ENCODE data around the gene MACROD2.
"Not testable (repeated sequence)": the region's sequence is repeated elsewhere in the genome, so short reads cannot be mapped to it uniquely, and the experiment has no call there.

Gene MACROD2

GRCh38 chr20:14193885-14194284 lies 198.6 kb downstream of the MACROD2 start:
- no peak for DNase-seq

GRCh38 chr20:14197097-14197496 lies 201.8 kb downstream of the MACROD2 start:
- DNase-seq: no peak

GRCh38 chr20:14198416-14198815 lies 203.1 kb downstream of the MACROD2 start:
- DNase-seq: no peak

- DNase-seq: no peak
Measured at GRCh38 chr20:14199111-14199510, 203.8 kb downstream of the MACROD2 start.

- DNase-seq: no peak
Measured at GRCh38 chr20:14203657-14204056, 208.3 kb downstream of the MACROD2 start.

GRCh38 chr20:14207591-14207990 lies 212.3 kb downstream of the MACROD2 start:
- DNase-seq: no peak

GRCh38 chr20:14208956-14209355 lies 213.6 kb downstream of the MACROD2 start:
- no peak for DNase-seq

- no peak for DNase-seq
Measured at GRCh38 chr20:14210146-14210545, 214.8 kb downstream of the MACROD2 start.

GRCh38 chr20:14214046-14214445 lies 218.7 kb downstream of the MACROD2 start:
- DNase-seq: no peak

- DNase-seq: not testable (repeated sequence)
Measured at GRCh38 chr20:14215880-14216279, 220.6 kb downstream of the MACROD2 start.

GRCh38 chr20:14219801-14220461 lies 224.6 kb downstream of the MACROD2 start:
- no peak for DNase-seq

- no peak for DNase-seq
Measured at GRCh38 chr20:14220986-14221385, 225.7 kb downstream of the MACROD2 start.

- DNase-seq: no peak
Measured at GRCh38 chr20:14223806-14224205, 228.5 kb downstream of the MACROD2 start.

GRCh38 chr20:14226051-14227049 lies 231.0 kb downstream of the MACROD2 start:
- DNase-seq: not testable (repeated sequence)

GRCh38 chr20:14232650-14233049 lies 237.3 kb downstream of the MACROD2 start:
- no peak for DNase-seq

GRCh38 chr20:14234666-14235295 lies 239.5 kb downstream of the MACROD2 start:
- DNase-seq: no peak

GRCh38 chr20:14235355-14235754 lies 240.0 kb downstream of the MACROD2 start:
- no peak for DNase-seq

- no peak for DNase-seq
Measured at GRCh38 chr20:14245368-14245970, 250.2 kb downstream of the MACROD2 start.

- no peak for DNase-seq
Measured at GRCh38 chr20:14259689-14260088, 264.4 kb downstream of the MACROD2 start.

- DNase-seq: no peak
Measured at GRCh38 chr20:14260367-14260766, 265.1 kb downstream of the MACROD2 start.

- DNase-seq: no peak
Measured at GRCh38 chr20:14264869-14265268, 269.6 kb downstream of the MACROD2 start.

GRCh38 chr20:14266246-14266645 lies 270.9 kb downstream of the MACROD2 start:
- DNase-seq: no peak

GRCh38 chr20:14270751-14271150 lies 275.4 kb downstream of the MACROD2 start:
- DNase-seq: not testable (repeated sequence)
